Omental fat pad (tissue), 4 donors: ENCODE results near the gene RNF6. TPM values are rescaled to one million over a fixed set of nuclear protein-coding genes. Genes with fewer than 3 reads are reported as not detected.

ENCODE experiments used
- ATAC-seq: fragments of 150-250 bp; one replicate; pipeline ENCODE4 v1.9.1; 2016; ENCODE audit warnings: mild to moderate bottlenecking, moderate library complexity; ENCODE audit not compliant: low FRiP score
- DNase-seq: peaks from one replicate; pipeline ENCODE4 v3.0.0-alpha.2; 2019; ENCODE audit warnings: low spot score
- CTCF ChIP-seq, 3 donors: fragments of 450-650 bp; IDR thresholded peaks; one replicate each; pipeline ENCODE4 v1.5.1; 2016 to 2017; ENCODE audit warnings: antibody characterized with exemption in 3 of 3, mild to moderate bottlenecking in 3 of 3, moderate library complexity in 2 of 3
- total RNA-seq, 4 donors: library from RNA; depleted of rRNA; stranded (reverse); fragments of >200 nt; gene quantifications; one replicate each; pipeline ENCODE4 v1.1.0, GENCODE V29; 2016

Gene RNF6
- total RNA-seq, 4 donors from 2014 or later = 27.0 to 33.7 (median 27.5) TPM

DNA sequence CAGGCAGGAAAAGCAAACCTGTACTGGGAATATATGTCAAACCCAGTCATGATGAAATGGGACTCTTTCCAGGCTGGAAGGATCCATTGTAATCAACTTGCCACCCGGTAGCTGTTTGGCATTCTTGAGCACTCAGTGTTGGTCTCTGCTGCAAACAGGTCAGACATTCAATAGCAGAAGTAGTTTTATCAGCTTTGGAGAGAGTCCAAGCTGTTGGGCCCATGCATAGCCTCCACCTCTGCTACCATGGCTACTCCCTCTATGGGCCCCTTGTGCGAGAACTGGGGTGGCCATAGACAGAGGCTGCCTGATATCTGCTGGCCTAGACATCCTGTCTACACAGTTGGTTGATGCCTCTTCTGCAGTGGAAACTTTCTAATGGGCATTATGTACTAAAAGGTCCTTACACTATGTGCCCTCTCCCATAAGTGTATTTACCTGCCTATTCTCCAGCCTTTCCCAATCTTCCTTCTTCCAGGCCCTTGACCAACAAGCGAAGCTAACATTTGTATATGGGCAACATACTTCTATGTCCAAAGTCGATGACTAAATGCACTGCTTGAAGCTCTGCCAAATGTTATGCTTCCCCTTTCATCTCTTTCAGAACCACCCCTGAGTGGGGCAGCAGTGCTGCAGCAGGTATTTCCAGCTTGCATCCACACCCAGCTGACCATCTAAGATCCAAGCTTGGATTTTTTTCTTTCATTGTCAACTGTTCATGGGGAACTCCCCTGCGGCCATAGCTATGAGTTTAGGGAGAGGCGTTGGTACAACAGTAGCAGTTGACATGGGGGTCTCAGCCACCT lies 5.3 kb upstream of the RNF6 start:
- no peak for TF ChIP-seq CTCF (IDR thresholded peaks at IDR 0.05)
- ATAC-seq = no peak
- DNase-seq = no peak

- no peak for TF ChIP-seq CTCF (IDR thresholded peaks at IDR 0.05)
- DNase-seq = no peak
- no peak for ATAC-seq
These were observed 3.9 kb upstream of the RNF6 start for GRCh38 chr13:26225896-26226617.

DNA sequence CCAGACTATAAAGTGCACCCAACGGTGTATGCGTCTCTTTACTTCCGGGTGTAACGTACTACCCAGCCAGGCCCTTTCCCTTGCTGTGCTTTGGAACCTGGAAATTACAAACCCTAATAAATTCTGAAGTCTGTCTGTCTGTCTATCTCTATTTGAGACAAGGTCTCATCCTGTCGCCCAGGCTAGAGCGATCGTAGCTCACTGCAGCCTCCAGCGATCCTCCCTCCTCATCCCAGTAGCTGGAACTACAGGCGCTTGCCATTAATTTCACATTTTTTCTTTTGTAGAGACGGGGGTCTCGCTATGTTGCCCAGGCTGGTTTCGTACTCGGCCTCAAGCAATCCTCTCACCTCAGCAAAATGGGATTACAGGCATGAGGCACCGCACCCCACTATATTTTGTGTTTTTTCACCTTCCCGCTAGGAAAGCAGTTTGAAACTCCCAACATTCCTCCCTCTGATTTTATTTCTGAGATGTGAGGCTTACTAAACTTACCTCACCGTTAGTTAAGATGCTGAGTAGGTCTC lies 469 bp upstream of the RNF6 start:
- ATAC-seq = peak; percentile 52
- TF ChIP-seq CTCF (IDR thresholded peaks at IDR 0.05) = no peak
- no peak for DNase-seq

GRCh38 chr13:26221399-26221720 lies 754 bp downstream of the RNF6 start:
- DNase-seq = no peak
- TF ChIP-seq CTCF (IDR thresholded peaks at IDR 0.05) = no peak
- peak; percentile 72 for ATAC-seq

DNA sequence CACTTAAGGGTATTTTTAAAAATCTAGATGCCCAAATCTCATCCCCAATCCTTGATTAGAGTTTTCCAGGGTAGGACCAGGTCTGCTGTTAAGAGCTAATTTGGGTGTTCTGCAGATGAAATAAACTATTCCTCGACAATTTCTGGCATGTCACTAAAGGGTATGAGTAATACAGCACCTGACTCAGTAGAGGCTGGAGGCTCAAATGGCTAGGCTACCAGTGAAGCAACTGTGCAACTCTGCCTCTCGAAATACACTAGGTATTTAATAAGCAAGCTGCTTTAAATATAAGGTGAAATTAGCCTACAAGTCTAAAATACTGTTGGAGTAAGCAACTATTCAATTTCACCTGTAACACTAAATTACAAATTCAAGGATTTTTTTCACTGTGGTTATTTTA lies 1.5 kb downstream of the RNF6 start:
- no peak for TF ChIP-seq CTCF (IDR thresholded peaks at IDR 0.05)
- no peak for ATAC-seq
- no peak for DNase-seq

DNA sequence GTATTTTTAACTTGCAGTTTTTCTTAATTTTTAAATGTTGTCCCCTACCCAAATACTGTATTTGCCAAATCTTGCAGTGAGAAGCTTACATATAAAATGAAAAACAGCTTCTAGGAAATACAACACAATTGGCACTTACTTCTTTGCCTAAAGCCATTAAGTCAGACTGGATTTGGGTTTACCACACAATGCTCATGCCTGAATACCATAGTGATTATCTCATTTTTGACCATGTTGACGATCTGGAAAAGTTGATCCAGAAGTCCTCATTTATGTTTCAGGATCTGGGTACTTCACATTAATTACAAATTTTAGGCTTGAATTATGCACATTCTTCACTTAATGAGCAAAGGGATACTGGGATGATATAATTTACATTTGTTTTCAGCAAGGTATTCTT lies 2.4 kb downstream of the RNF6 start:
- no peak for ATAC-seq
- TF ChIP-seq CTCF (IDR thresholded peaks at IDR 0.05) = no peak

More for the DNA sequence above, 2.4 kb downstream of the RNF6 start:
- no peak for DNase-seq
